ENCODE results near the gene USP17L13. TPM values are rescaled to one million over a fixed set of nuclear protein-coding genes. Genes with fewer than 3 reads are reported as not detected.
"Not testable (repeated sequence)": the region's sequence is repeated elsewhere in the genome, so short reads cannot be mapped to it uniquely, and the experiment has no call there.

Gene USP17L13
- total RNA-seq, 2 experiments from 2014 or later: not detected

DNA sequence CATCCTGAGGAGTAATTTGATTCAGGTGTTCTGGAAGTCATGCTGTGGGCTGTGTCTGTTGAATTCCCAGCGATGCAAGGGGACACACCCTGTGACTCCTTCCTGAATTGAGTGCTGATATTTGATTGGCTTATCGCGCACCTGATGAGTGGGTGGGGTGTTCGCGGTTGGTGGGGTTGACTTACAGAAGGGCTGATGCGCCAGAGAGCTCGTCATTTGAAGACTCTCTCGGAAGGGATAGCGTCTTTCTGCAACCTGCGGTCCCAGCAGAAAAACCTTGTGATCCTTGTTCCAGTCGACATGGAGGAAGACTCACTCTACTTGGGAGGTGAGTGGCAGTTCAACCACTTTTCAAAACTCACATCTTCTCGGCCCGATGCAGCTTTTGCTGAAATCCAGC is 37.9 kb downstream of the USP17L13 start, which contains the start of gene USP17L21:
USP17L21 (plus strand) TSS at position 301 of the 400 bp plus-strand sequence; CDS start at position 301, 0 bp downstream.
- CTCF ChIA-PET (ENCODE audit: unreplicated experiment); H2AFZ ChIP-seq (ENCODE audit: low read length); POLR2A ChIA-PET: not testable (repeated sequence)

GRCh38 chr4:9267319-9267718 is 42.6 kb downstream of the USP17L13 start, which contains the start of gene USP17L22:
USP17L22 (plus strand) TSS chr4:9267619; CDS start chr4:9267619, 0 bp downstream.
- POLR2A ChIA-PET; H3K4me1 ChIP-seq (ENCODE audit: insufficient read depth, low read length, poor library complexity, severe bottlenecking): not testable (repeated sequence)

More for the DNA sequence above, 37.9 kb downstream of the USP17L13 start, which contains the start of gene USP17L21:
- DNase-seq (ENCODE audit: low spot score); intact Hi-C loops (cut with micrococcal nuclease; ENCODE audit: unreplicated experiment); H3K36me3 ChIP-seq (ENCODE audit: insufficient read depth, low read length); H3K9me2 ChIP-seq (ENCODE audit: insufficient read depth, low read length); H3K4me3 ChIP-seq (ENCODE audit: low read depth, low read length, poor library complexity, severe bottlenecking); BruUV-seq (replicated peaks); H3K9me3 ChIP-seq (ENCODE audit: low read length); H3K4me1 ChIP-seq (ENCODE audit: insufficient read depth, low read length, poor library complexity, severe bottlenecking); H4K20me1 ChIP-seq (ENCODE audit: insufficient read depth, low read length); H3K4me2 ChIP-seq (ENCODE audit: low read length); H3K27ac ChIP-seq (ENCODE audit: low read depth, low read length, poor library complexity, severe bottlenecking); H3K79me2 ChIP-seq (ENCODE audit: insufficient read depth, low read depth, low read length): not testable (repeated sequence)

DNA sequence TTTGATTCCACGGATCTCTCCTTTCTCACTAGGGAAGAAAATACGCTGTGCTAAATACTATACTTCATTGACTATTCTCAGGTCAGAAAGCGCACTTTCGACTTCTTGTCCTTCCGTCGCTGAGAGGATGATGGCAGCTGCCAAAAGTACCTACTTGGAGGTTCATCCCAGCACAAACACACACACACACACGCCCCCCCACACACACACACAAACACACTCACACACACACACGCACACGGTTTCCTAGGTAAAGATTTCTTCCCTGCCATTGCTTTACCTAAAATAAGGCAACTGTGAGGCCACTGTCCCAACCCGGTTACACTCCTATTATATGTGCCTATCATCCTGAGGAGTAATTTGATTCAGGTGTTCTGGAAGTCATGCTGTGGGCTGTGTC is 47.0 kb downstream of the USP17L13 start:
- H3K79me2 ChIP-seq (ENCODE audit: insufficient read depth, low read depth, low read length); H3K4me1 ChIP-seq (ENCODE audit: insufficient read depth, low read length, poor library complexity, severe bottlenecking); POLR2A ChIA-PET; H3K36me3 ChIP-seq (ENCODE audit: insufficient read depth, low read length); BruUV-seq (replicated peaks); DNase-seq (ENCODE audit: low spot score); intact Hi-C loops (cut with micrococcal nuclease; ENCODE audit: unreplicated experiment); H3K9me3 ChIP-seq (ENCODE audit: low read length); CTCF ChIA-PET (ENCODE audit: unreplicated experiment); H3K27ac ChIP-seq (ENCODE audit: low read depth, low read length, poor library complexity, severe bottlenecking); H3K4me2 ChIP-seq (ENCODE audit: low read length); H3K9me2 ChIP-seq (ENCODE audit: insufficient read depth, low read length); H3K4me3 ChIP-seq (ENCODE audit: low read depth, low read length, poor library complexity, severe bottlenecking); H4K20me1 ChIP-seq (ENCODE audit: insufficient read depth, low read length); H2AFZ ChIP-seq (ENCODE audit: low read length): not testable (repeated sequence)

More at GRCh38 chr4:9267319-9267718, 42.6 kb downstream of the USP17L13 start, which contains the start of gene USP17L22:
- H3K9me3 ChIP-seq (ENCODE audit: low read length); H4K20me1 ChIP-seq (ENCODE audit: insufficient read depth, low read length); BruUV-seq (replicated peaks); H3K36me3 ChIP-seq (ENCODE audit: insufficient read depth, low read length); intact Hi-C loops (cut with micrococcal nuclease; ENCODE audit: unreplicated experiment); H3K9me2 ChIP-seq (ENCODE audit: insufficient read depth, low read length); H3K79me2 ChIP-seq (ENCODE audit: insufficient read depth, low read depth, low read length); H2AFZ ChIP-seq (ENCODE audit: low read length); H3K4me2 ChIP-seq (ENCODE audit: low read length); H3K4me3 ChIP-seq (ENCODE audit: low read depth, low read length, poor library complexity, severe bottlenecking); DNase-seq (ENCODE audit: low spot score); H3K27ac ChIP-seq (ENCODE audit: low read depth, low read length, poor library complexity, severe bottlenecking); CTCF ChIA-PET (ENCODE audit: unreplicated experiment): not testable (repeated sequence)

Other genes with a start within 250 kb of the USP17L13 start
- gene FAM90A26, start 54.5 kb upstream of the USP17L13 start, total RNA-seq (2014; rRNA removed; shearing (Covaris generic)): not detected in 2 replicates
- gene FAM90A26, start 54.5 kb upstream of the USP17L13 start, total RNA-seq (2022): not detected in 2 replicates
- gene USP17L10, start 14.2 kb upstream of the USP17L13 start, total RNA-seq (2014; rRNA removed; shearing (Covaris generic)): not detected in 2 replicates
- not detected in 2 replicates for gene USP17L10, start 14.2 kb upstream of the USP17L13 start, total RNA-seq (2022)
- gene USP17L11, start 9.5 kb upstream of the USP17L13 start, total RNA-seq (2014; rRNA removed; shearing (Covaris generic)): not detected in 2 replicates
- gene USP17L11, start 9.5 kb upstream of the USP17L13 start, total RNA-seq (2022): not detected in 2 replicates
- gene USP17L12, start 4.7 kb upstream of the USP17L13 start, total RNA-seq (2014; rRNA removed; shearing (Covaris generic)): not detected in 2 replicates
- not detected in 2 replicates for gene USP17L12, start 4.7 kb upstream of the USP17L13 start, total RNA-seq (2022)
- not detected in 2 replicates for gene USP17L15, start 9.5 kb downstream of the USP17L13 start, total RNA-seq (2014; rRNA removed; shearing (Covaris generic))
- gene USP17L15, start 9.5 kb downstream of the USP17L13 start, total RNA-seq (2022): not detected in 2 replicates
- not detected in 2 replicates for gene USP17L17, start 19.0 kb downstream of the USP17L13 start, total RNA-seq (2014; rRNA removed; shearing (Covaris generic))
- gene USP17L17, start 19.0 kb downstream of the USP17L13 start, total RNA-seq (2022): not detected in 2 replicates
- gene USP17L18, start 23.7 kb downstream of the USP17L13 start, total RNA-seq (2014; rRNA removed; shearing (Covaris generic)): not detected in 2 replicates
- not detected in 2 replicates for gene USP17L18, start 23.7 kb downstream of the USP17L13 start, total RNA-seq (2022)
- gene USP17L19, start 28.5 kb downstream of the USP17L13 start, total RNA-seq (2014; rRNA removed; shearing (Covaris generic)): not detected in 2 replicates
- not detected in 2 replicates for gene USP17L19, start 28.5 kb downstream of the USP17L13 start, total RNA-seq (2022)
- not detected in 2 replicates for gene USP17L20, start 33.2 kb downstream of the USP17L13 start, total RNA-seq (2014; rRNA removed; shearing (Covaris generic))
- gene USP17L20, start 33.2 kb downstream of the USP17L13 start, total RNA-seq (2022): not detected in 2 replicates
- gene USP17L21, start 38.0 kb downstream of the USP17L13 start, total RNA-seq (2014; rRNA removed; shearing (Covaris generic)): not detected in 2 replicates
- not detected in 2 replicates for gene USP17L21, start 38.0 kb downstream of the USP17L13 start, total RNA-seq (2022)
- gene USP17L22, start 42.7 kb downstream of the USP17L13 start, total RNA-seq (2014; rRNA removed; shearing (Covaris generic)): not detected in 2 replicates
- not detected in 2 replicates for gene USP17L22, start 42.7 kb downstream of the USP17L13 start, total RNA-seq (2022)
- gene USP17L24, start 100.3 kb downstream of the USP17L13 start, total RNA-seq (2014; rRNA removed; shearing (Covaris generic)): not detected in 2 replicates
- gene USP17L24, start 100.3 kb downstream of the USP17L13 start, total RNA-seq (2022): not detected in 2 replicates
- not detected in 2 replicates for gene USP17L25, start 105.0 kb downstream of the USP17L13 start, total RNA-seq (2014; rRNA removed; shearing (Covaris generic))
- gene USP17L25, start 105.0 kb downstream of the USP17L13 start, total RNA-seq (2022): not detected in 2 replicates
- not detected in 2 replicates for gene USP17L26, start 109.8 kb downstream of the USP17L13 start, total RNA-seq (2014; rRNA removed; shearing (Covaris generic))
- gene USP17L26, start 109.8 kb downstream of the USP17L13 start, total RNA-seq (2022): not detected in 2 replicates
- not detected in 2 replicates for gene USP17L5, start 114.5 kb downstream of the USP17L13 start, total RNA-seq (2014; rRNA removed; shearing (Covaris generic))
- gene USP17L5, start 114.5 kb downstream of the USP17L13 start, total RNA-seq (2022): not detected in 2 replicates
- not detected in 2 replicates for gene USP17L27, start 119.3 kb downstream of the USP17L13 start, total RNA-seq (2014; rRNA removed; shearing (Covaris generic))
- gene USP17L27, start 119.3 kb downstream of the USP17L13 start, total RNA-seq (2022): not detected in 2 replicates
- not detected in 2 replicates for gene USP17L28, start 124.0 kb downstream of the USP17L13 start, total RNA-seq (2014; rRNA removed; shearing (Covaris generic))
- gene USP17L28, start 124.0 kb downstream of the USP17L13 start, total RNA-seq (2022): not detected in 2 replicates
- not detected in 2 replicates for gene USP17L29, start 128.7 kb downstream of the USP17L13 start, total RNA-seq (2014; rRNA removed; shearing (Covaris generic))
- not detected in 2 replicates for gene USP17L29, start 128.7 kb downstream of the USP17L13 start, total RNA-seq (2022)
- not detected in 2 replicates for gene USP17L30, start 138.2 kb downstream of the USP17L13 start, total RNA-seq (2014; rRNA removed; shearing (Covaris generic))
- gene USP17L30, start 138.2 kb downstream of the USP17L13 start, total RNA-seq (2022): not detected in 2 replicates
- not detected in 2 replicates for gene DEFB131A, start 219.5 kb downstream of the USP17L13 start, total RNA-seq (2014; rRNA removed; shearing (Covaris generic))
- gene DEFB131A, start 219.5 kb downstream of the USP17L13 start, total RNA-seq (2022): not detected in 2 replicates